ENCODE results near the gene SLC39A7. TPM values are rescaled to one million over a fixed set of nuclear protein-coding genes. Genes with fewer than 3 reads are reported as not detected.
"Not testable (repeated sequence)": the region's sequence is repeated elsewhere in the genome, so short reads cannot be mapped to it uniquely, and the experiment has no call there.

SLC39A7 gene
- total RNA-seq, 1 experiment from 2014 or later, result 14.0 TPM

- Histone ChIP-seq H3K27ac (ENCODE audit: low read length) (no peak overlapping the region), H3K4me1 (ENCODE audit: low read length) (no peaks in the 10 kb centered on the region), H2AFZ (ENCODE audit: low read length) (no peak overlapping the region), H3K79me2 (ENCODE audit: low read length) (no peaks in the 10 kb centered on the region), H3K4me2 (ENCODE audit: low read depth, low read length, poor library complexity, severe bottlenecking) (no peak overlapping the region), H3K36me3 (ENCODE audit: insufficient read depth, low read length) (no peaks in the 10 kb centered on the region), H3K9me2 (replicated peaks; ENCODE audit: insufficient read depth, low read length) (no peaks in the 10 kb centered on the region), H4K20me1 (ENCODE audit: insufficient read depth, low read depth, low read length) (no peaks in the 10 kb centered on the region), H3K9me3 (ENCODE audit: low read length) (no peaks in the 10 kb centered on the region), H3K4me3 (ENCODE audit: low read length) (no peak overlapping the region), H3K9ac (ENCODE audit: low read length) (no peak overlapping the region), H3K27me3 (ENCODE audit: low read length) (no peaks in the 10 kb centered on the region)
- DNase-seq, result no peak
These were observed 14.8 kb downstream of the SLC39A7 start for GRCh38 chr6:33215271-33216116.

- Histone ChIP-seq H3K9me3 (ENCODE audit: low read length) (no peaks in the 10 kb centered on the region), H3K27ac (ENCODE audit: low read length) (no peak overlapping the region), H4K20me1 (ENCODE audit: insufficient read depth, low read depth, low read length) (no peaks in the 10 kb centered on the region), H3K79me2 (ENCODE audit: low read length) (no peaks in the 10 kb centered on the region), H3K9me2 (replicated peaks; ENCODE audit: insufficient read depth, low read length) (no peaks in the 10 kb centered on the region), H3K9ac (ENCODE audit: low read length) (no peak overlapping the region), H3K4me3 (ENCODE audit: low read length) (no peak overlapping the region), H3K4me2 (ENCODE audit: low read depth, low read length, poor library complexity, severe bottlenecking) (no peak overlapping the region), H3K27me3 (ENCODE audit: low read length) (no peaks in the 10 kb centered on the region), H3K4me1 (ENCODE audit: low read length) (no peaks in the 10 kb centered on the region), H3K36me3 (ENCODE audit: insufficient read depth, low read length) (no peaks in the 10 kb centered on the region), H2AFZ (ENCODE audit: low read length) (no peak overlapping the region)
- DNase-seq, result no peak
These were observed 15.5 kb downstream of the SLC39A7 start for GRCh38 chr6:33216117-33216649.

DNA sequence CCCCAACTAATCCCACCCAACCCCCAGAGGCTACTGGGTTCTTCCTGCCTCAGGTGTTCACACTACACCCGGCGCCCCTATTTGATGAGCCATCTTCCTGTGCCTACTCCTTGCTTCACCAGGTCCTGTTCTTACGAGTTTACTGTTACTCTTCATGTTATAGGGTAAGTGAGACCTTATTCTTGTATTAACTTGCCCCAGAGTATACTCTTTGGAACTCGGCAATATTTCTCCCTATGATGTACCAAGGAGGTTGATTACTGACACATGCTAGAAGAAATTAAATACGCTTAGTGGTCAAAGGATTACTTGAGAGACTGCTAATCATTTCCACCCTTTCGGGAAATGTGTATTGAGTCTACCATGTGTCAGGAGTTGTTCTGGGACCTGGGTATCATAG is 16.6 kb downstream of the SLC39A7 start:
- no peak overlapping the region for H2AFZ ChIP-seq (ENCODE audit: low read length)
- H3K4me3 ChIP-seq (ENCODE audit: low read length), result no peak overlapping the region
- H3K4me2 ChIP-seq (ENCODE audit: low read depth, low read length, poor library complexity, severe bottlenecking), result no peak overlapping the region
- H3K9me3 ChIP-seq (ENCODE audit: low read length), result no peaks in the 10 kb centered on the region
- H3K27me3 ChIP-seq (ENCODE audit: low read length), result no peaks in the 10 kb centered on the region
- no peaks in the 10 kb centered on the region for H3K36me3 ChIP-seq (ENCODE audit: insufficient read depth, low read length)
- H3K79me2 ChIP-seq (ENCODE audit: low read length), result no peaks in the 10 kb centered on the region
- no peaks in the 10 kb centered on the region for H4K20me1 ChIP-seq (ENCODE audit: insufficient read depth, low read depth, low read length)
- H3K9ac ChIP-seq (ENCODE audit: low read length), result no peak overlapping the region
- DNase-seq, result no peak
- H3K9me2 ChIP-seq (replicated peaks; ENCODE audit: insufficient read depth, low read length), result no peaks in the 10 kb centered on the region
- H3K4me1 ChIP-seq (ENCODE audit: low read length), result no peaks in the 10 kb centered on the region
- no peak overlapping the region for H3K27ac ChIP-seq (ENCODE audit: low read length)

DNA sequence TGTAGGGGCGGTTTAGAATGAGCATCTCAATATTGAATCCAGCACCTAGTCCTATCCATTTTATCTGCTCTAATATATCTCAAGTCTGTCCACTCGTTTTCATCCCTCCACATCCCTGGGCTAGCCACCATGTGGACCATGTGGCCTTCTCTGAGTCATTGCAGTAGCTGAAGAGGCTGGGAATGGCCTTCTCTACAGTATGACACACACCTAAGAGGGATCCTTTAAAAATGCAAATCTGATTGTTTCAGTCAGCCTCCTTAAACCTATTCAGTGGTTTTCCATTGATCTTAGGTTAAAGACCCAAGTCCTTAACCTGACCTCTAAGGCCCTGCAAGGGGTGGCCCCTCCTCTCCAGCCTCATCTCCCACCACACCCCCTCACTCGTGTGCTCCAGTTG is 17.0 kb downstream of the SLC39A7 start:
- H3K27me3 ChIP-seq (ENCODE audit: low read length), result no peaks in the 10 kb centered on the region
- no peaks in the 10 kb centered on the region for H3K79me2 ChIP-seq (ENCODE audit: low read length)
- H3K9ac ChIP-seq (ENCODE audit: low read length), result no peak overlapping the region
- no peaks in the 10 kb centered on the region for H3K4me1 ChIP-seq (ENCODE audit: low read length)
- no peak overlapping the region for H3K27ac ChIP-seq (ENCODE audit: low read length)
- no peak overlapping the region for H2AFZ ChIP-seq (ENCODE audit: low read length)
- H3K4me2 ChIP-seq (ENCODE audit: low read depth, low read length, poor library complexity, severe bottlenecking), result no peak overlapping the region
- DNase-seq, result no peak
- no peak overlapping the region for H3K4me3 ChIP-seq (ENCODE audit: low read length)
- no peaks in the 10 kb centered on the region for H3K9me2 ChIP-seq (replicated peaks; ENCODE audit: insufficient read depth, low read length)
- no peaks in the 10 kb centered on the region for H3K36me3 ChIP-seq (ENCODE audit: insufficient read depth, low read length)
- no peaks in the 10 kb centered on the region for H3K9me3 ChIP-seq (ENCODE audit: low read length)
- no peaks in the 10 kb centered on the region for H4K20me1 ChIP-seq (ENCODE audit: insufficient read depth, low read depth, low read length)

DNA sequence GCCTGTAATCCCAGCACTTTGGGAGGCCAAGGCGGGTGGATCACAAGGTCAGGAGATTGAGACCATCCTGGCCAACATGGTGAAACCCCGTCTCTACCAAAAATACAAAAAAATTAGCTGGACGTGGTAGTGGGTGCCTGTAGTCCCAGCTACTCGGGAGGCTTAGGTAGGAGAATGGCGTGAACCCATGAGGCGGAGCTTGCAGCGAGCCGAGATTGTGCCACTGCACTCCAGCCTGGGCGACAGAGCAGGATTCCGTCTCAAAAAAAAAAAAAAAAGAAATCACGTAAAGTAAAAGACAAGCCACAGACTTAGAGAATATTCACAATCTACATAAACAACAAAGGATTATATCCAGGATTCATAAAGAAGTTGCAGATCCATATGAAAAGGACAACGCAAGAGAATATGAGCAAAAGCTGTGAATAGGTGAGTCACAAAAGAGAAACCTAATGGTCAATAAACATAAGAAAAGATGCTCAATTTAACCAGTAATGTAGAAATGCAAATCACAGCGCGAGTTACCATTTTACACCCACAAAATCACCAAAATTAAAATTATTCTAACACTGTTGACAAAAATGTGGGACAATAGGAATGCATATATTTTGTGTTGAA is 25.9 kb downstream of the SLC39A7 start:
- not testable (repeated sequence) for H3K27me3 ChIP-seq (ENCODE audit: low read length); H3K9me3 ChIP-seq (ENCODE audit: low read length); H4K20me1 ChIP-seq (ENCODE audit: insufficient read depth, low read depth, low read length); DNase-seq; H3K27ac ChIP-seq (ENCODE audit: low read length); H3K9me2 ChIP-seq (replicated peaks; ENCODE audit: insufficient read depth, low read length); H3K4me3 ChIP-seq (ENCODE audit: low read length); H3K4me2 ChIP-seq (ENCODE audit: low read depth, low read length, poor library complexity, severe bottlenecking); H3K36me3 ChIP-seq (ENCODE audit: insufficient read depth, low read length); H3K79me2 ChIP-seq (ENCODE audit: low read length); H3K9ac ChIP-seq (ENCODE audit: low read length); H3K4me1 ChIP-seq (ENCODE audit: low read length); H2AFZ ChIP-seq (ENCODE audit: low read length)

GRCh38 chr6:33235221-33235634 is 34.6 kb downstream of the SLC39A7 start:
- Histone ChIP-seq H3K9me3 (ENCODE audit: low read length) (no peaks in the 10 kb centered on the region), H3K9me2 (replicated peaks; ENCODE audit: insufficient read depth, low read length) (no peaks in the 10 kb centered on the region), H3K4me1 (ENCODE audit: low read length) (no peaks in the 10 kb centered on the region), H3K27me3 (ENCODE audit: low read length) (no peaks in the 10 kb centered on the region), H2AFZ (ENCODE audit: low read length) (no peak overlapping the region), H3K9ac (ENCODE audit: low read length) (no peak overlapping the region), H3K4me3 (ENCODE audit: low read length) (no peak overlapping the region), H3K79me2 (ENCODE audit: low read length) (no peaks in the 10 kb centered on the region), H3K36me3 (ENCODE audit: insufficient read depth, low read length) (no peaks in the 10 kb centered on the region), H3K4me2 (ENCODE audit: low read depth, low read length, poor library complexity, severe bottlenecking) (no peak overlapping the region), H3K27ac (ENCODE audit: low read length) (no peak overlapping the region), H4K20me1 (ENCODE audit: insufficient read depth, low read depth, low read length) (no peaks in the 10 kb centered on the region)
- DNase-seq, result no peak

- H3K9ac ChIP-seq (ENCODE audit: low read length), result no peak overlapping the region
- no peak overlapping the region for H3K27ac ChIP-seq (ENCODE audit: low read length)
These were observed 35.7 kb downstream of the SLC39A7 start for GRCh38 chr6:33236328-33236727.

DNA sequence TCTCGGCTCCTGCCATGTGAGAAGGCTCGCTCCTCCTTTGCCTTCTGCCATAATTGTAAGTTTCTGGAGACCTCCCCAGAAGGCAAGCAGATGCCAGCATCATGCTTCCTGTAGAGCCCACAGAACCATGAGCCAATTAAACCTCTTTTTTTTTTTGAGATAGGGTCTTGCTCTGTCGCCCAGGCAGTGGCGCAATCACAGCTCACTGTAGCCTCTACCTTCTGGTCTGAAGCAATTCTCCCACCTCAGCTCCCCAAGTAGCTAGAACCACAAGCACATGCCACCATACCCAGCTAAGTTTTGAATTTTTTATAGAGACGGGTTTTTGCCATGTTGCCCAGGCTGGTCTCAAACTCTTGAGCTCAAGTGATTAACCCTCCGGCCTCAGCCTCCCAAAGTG is 36.2 kb downstream of the SLC39A7 start:
- H3K79me2 ChIP-seq (ENCODE audit: low read length), result no peaks in the 10 kb centered on the region
- no peak overlapping the region for H2AFZ ChIP-seq (ENCODE audit: low read length)
- no peaks in the 10 kb centered on the region for H3K27me3 ChIP-seq (ENCODE audit: low read length)
- no peak overlapping the region for H3K4me2 ChIP-seq (ENCODE audit: low read depth, low read length, poor library complexity, severe bottlenecking)
- H3K9me2 ChIP-seq (replicated peaks; ENCODE audit: insufficient read depth, low read length), result no peaks in the 10 kb centered on the region
- no peak overlapping the region for H3K4me3 ChIP-seq (ENCODE audit: low read length)
- no peak overlapping the region for H3K27ac ChIP-seq (ENCODE audit: low read length)
- no peaks in the 10 kb centered on the region for H3K4me1 ChIP-seq (ENCODE audit: low read length)
- no peaks in the 10 kb centered on the region for H3K9me3 ChIP-seq (ENCODE audit: low read length)
- DNase-seq, result no peak
- H3K9ac ChIP-seq (ENCODE audit: low read length), result no peak overlapping the region
- no peaks in the 10 kb centered on the region for H3K36me3 ChIP-seq (ENCODE audit: insufficient read depth, low read length)
- H4K20me1 ChIP-seq (ENCODE audit: insufficient read depth, low read depth, low read length), result no peaks in the 10 kb centered on the region

More at GRCh38 chr6:33236328-33236727, 35.7 kb downstream of the SLC39A7 start:
- Histone ChIP-seq H3K4me3 (ENCODE audit: low read length) (no peak overlapping the region), H3K4me1 (ENCODE audit: low read length) (no peaks in the 10 kb centered on the region), H4K20me1 (ENCODE audit: insufficient read depth, low read depth, low read length) (no peaks in the 10 kb centered on the region), H3K27me3 (ENCODE audit: low read length) (no peaks in the 10 kb centered on the region), H3K9me2 (replicated peaks; ENCODE audit: insufficient read depth, low read length) (no peaks in the 10 kb centered on the region), H3K4me2 (ENCODE audit: low read depth, low read length, poor library complexity, severe bottlenecking) (no peak overlapping the region), H2AFZ (ENCODE audit: low read length) (no peak overlapping the region), H3K79me2 (ENCODE audit: low read length) (no peaks in the 10 kb centered on the region), H3K9me3 (ENCODE audit: low read length) (no peaks in the 10 kb centered on the region), H3K36me3 (ENCODE audit: insufficient read depth, low read length) (no peaks in the 10 kb centered on the region)
- DNase-seq, result no peak

Data from Karpas-422 (cell line).